ENCODE data around the gene LCLAT1.
A peak's percentile ranks its signal among the peaks of the same experiment; 100 is the strongest.

Gene LCLAT1

DNA sequence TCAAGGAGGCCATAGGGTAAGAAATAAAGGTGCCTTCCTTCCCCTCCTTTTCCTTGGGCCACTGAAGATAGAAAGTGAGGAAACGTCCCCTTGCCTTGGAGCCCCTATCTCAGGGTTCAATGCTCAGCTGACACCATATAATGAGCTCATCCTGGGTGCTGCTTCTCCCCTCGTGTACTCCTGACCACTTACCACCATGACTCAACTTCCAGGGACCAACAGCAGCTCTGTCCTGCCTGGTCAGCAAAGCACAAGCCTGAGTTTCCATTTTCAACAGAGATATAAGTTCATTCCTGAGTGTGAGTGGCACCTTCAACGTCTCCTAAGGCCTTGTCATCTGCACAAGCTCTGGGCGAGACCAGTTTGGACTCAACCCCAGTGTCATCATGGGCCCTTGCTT lies 209.0 kb downstream of the LCLAT1 start:
- H3K4me3 ChIP-seq (ENCODE audit: low read depth, low read length): no peak overlapping the region
- H3K36me3 ChIP-seq (replicated peaks): no peaks in the 10 kb centered on the region
- TF ChIP-seq, protein P1, sequence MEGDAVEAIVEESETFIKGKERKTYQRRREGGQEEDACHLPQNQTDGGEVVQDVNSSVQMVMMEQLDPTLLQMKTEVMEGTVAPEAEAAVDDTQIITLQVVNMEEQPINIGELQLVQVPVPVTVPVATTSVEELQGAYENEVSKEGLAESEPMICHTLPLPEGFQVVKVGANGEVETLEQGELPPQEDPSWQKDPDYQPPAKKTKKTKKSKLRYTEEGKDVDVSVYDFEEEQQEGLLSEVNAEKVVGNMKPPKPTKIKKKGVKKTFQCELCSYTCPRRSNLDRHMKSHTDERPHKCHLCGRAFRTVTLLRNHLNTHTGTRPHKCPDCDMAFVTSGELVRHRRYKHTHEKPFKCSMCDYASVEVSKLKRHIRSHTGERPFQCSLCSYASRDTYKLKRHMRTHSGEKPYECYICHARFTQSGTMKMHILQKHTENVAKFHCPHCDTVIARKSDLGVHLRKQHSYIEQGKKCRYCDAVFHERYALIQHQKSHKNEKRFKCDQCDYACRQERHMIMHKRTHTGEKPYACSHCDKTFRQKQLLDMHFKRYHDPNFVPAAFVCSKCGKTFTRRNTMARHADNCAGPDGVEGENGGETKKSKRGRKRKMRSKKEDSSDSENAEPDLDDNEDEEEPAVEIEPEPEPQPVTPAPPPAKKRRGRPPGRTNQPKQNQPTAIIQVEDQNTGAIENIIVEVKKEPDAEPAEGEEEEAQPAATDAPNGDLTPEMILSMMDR (IDR thresholded peaks at IDR 0.05; ENCODE audit: low read depth, low read length, missing control alignments): no peak
- peak; percentile 82 for DNase-seq
- in situ Hi-C loops (cut with HindIII; ENCODE audit: low pct_ligation_motif_present, low sequenced_read_pairs): no loop called here
- H3K27me3 ChIP-seq (replicated peaks): no peaks in the 10 kb centered on the region
- peak overlapping the region; percentile 60 for H3K27ac ChIP-seq

DNA sequence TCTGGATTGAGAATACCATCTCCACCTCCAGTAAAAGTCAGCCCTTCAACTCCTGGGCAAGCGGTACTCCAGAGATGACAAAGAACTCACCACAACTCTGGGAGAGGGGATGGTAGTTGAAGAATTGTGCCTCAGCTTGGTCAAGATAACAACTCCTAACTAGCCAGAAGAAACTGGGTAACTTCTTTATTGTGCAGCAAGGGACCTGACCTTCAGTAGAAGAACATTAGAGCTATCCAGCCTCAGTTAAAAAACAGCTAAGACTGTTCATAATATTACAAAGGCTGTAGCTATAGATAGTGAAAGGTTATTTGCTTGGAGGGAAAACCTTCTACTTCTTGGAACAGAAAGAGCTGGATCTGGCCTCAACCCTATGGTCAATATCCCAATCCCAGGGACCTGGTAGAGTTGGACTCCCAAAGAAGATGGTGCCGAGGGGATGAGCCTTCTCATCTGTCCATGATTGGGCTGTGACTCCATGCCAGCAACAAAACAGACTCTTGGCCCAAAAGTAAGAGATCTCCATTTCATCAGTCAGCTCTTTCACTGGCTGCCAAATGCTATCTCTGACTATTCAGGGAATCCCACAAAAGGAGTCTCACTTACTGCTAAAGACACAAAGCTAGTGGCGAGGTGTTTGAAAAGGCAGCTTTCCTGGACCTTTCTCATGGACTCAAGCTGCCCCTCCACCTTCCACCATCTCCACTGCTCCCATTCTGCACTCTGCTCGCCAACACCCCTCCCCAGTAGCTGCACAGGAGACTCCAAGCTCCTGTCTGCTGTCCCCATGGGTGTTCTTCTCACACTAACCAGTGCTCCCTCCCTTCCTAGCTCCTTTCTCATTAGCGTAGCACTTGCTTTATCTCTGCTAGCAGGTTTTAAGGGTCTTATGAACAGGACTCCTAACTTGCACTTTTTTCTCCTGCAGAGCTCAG lies 214.4 kb downstream of the LCLAT1 start:
- no peak for DNase-seq
- Histone ChIP-seq H3K36me3 (replicated peaks) (no peaks in the 10 kb centered on the region), H3K4me3 (ENCODE audit: low read depth, low read length) (no peak overlapping the region), H3K27me3 (replicated peaks) (no peaks in the 10 kb centered on the region), H3K27ac (no peak overlapping the region)
- TF ChIP-seq, protein P1 (IDR thresholded peaks at IDR 0.05; ENCODE audit: low read depth, low read length, missing control alignments): no peak
- in situ Hi-C loops (cut with HindIII; ENCODE audit: low pct_ligation_motif_present, low sequenced_read_pairs): no loop called here

DNA sequence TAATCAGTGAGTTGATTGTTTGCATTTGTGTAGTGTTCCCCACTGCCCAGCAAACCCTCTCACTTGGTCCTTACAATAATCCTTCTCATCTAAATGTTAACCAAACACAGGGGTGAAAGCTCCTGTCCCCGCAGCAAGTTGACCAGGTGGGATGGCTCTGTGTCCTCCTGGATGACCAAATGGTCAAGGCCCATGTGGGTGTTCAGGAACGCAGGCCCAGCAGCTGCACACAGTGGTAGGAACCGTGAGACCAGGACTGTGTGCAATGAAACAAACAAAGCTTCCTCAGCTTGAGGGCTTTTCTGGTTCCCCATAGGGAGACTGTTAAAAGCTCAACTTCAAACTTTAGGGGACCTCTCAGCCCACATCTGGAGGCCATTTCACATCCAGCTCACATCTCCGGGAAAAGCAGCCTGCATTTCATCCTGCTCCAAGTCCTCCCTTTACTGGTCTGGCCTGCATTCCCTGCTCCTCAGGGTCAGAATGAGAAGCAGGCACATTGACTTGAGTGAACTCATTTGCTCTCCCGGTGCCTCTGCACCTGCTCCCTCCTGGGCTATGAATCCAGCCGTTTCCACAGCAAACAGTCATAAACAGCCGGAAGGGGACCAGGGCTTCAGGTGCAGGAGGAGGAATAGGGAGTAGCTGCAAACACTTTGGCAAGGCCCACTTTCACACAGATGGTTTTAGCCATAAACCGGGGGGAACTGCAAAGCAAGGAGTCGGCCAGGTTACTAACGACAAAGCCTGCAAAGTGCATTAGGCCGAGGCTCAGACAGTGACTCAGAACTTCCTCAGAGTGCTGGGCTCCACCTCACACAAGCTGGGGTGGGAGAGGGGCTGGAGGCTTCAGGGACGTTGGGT lies 215.5 kb downstream of the LCLAT1 start:
- in situ Hi-C loops (cut with HindIII; ENCODE audit: low pct_ligation_motif_present, low sequenced_read_pairs): no loop called here
- Histone ChIP-seq H3K27ac (no peak overlapping the region), H3K4me3 (ENCODE audit: low read depth, low read length) (no peak overlapping the region), H3K36me3 (replicated peaks) (no peaks in the 10 kb centered on the region), H3K27me3 (replicated peaks) (no peaks in the 10 kb centered on the region)
- TF ChIP-seq, protein P1 (IDR thresholded peaks at IDR 0.05; ENCODE audit: low read depth, low read length, missing control alignments): no peak
- DNase-seq: peak; percentile 59

DNA sequence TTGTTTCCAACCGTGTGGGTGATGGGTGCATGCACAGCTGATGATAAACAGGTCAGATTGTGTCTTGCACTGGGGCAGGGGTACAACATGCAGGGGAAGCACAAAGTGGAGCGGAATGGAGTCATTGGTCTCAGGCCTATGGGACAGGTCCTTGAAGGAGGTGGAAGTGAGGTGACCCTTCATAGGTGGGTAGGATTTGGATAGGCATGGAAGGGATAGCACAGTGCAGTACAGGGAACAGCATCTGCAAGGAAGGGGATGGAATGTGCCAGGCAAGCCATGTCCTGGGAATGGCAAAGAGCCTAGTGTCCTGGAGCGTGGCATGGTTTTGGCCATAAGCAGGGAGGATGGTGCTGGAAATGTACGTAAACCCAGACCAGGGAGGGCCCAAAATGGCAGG lies 216.3 kb downstream of the LCLAT1 start:
- no peak for DNase-seq
- H3K27me3 ChIP-seq (replicated peaks): no peaks in the 10 kb centered on the region
- H3K36me3 ChIP-seq (replicated peaks): no peaks in the 10 kb centered on the region
- TF ChIP-seq, protein P1 (IDR thresholded peaks at IDR 0.05; ENCODE audit: low read depth, low read length, missing control alignments): no peak
- in situ Hi-C loops (cut with HindIII; ENCODE audit: low pct_ligation_motif_present, low sequenced_read_pairs): no loop called here
- H3K27ac ChIP-seq: no peak overlapping the region
- H3K4me3 ChIP-seq (ENCODE audit: low read depth, low read length): no peak overlapping the region

DNA sequence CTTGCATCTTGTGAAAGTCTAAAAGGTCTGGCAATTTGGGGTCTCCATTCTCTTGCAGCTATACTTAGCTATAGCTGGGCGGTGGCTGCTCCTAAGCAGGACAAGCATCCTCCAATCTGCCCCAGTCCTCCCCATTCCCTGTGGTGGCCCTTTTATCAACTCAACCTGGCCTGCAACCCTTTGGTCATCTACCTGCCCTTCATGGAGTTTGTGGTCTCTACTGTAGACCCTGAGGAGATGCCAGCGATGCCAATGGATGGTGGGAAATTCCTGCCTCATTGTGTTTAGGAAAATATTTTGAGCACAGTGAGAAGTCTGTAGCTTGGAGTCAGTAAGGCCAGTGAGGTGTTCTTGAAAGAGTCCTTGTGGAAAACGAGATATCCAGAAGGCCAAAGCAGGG lies 216.8 kb downstream of the LCLAT1 start:
- in situ Hi-C loops (cut with HindIII; ENCODE audit: low pct_ligation_motif_present, low sequenced_read_pairs): no loop called here
- Histone ChIP-seq H3K27me3 (replicated peaks) (no peaks in the 10 kb centered on the region), H3K36me3 (replicated peaks) (no peaks in the 10 kb centered on the region), H3K4me3 (ENCODE audit: low read depth, low read length) (no peak overlapping the region), H3K27ac (peak overlapping the region; percentile 99)
- DNase-seq: no peak
- TF ChIP-seq, protein P1 (IDR thresholded peaks at IDR 0.05; ENCODE audit: low read depth, low read length, missing control alignments): no peak
